HG02623 (cell line): ENCODE measurements around the gene RCSD1.
"Not testable (repeated sequence)": the region's sequence is repeated elsewhere in the genome, so short reads cannot be mapped to it uniquely, and the experiment has no call there.

Experiments used
- ATAC-seq: cut with Tn5 transposase; IDR thresholded peaks from one replicate; pipeline ENCODE4 v1.9.1; 2021; ENCODE audit warnings: moderate library complexity; ENCODE audit not compliant: unreplicated experiment

RCSD1 gene

GRCh38 chr1:167629681-167630567 is at the start of gene RCSD1:
Gene RCSD1, plus strand, starts transcription at chr1:167630232. Its CDS starts 192 bp downstream, at chr1:167630424.
- no peak for ATAC-seq

GRCh38 chr1:167582064-167582463 is 48.0 kb upstream of the RCSD1 start:
- no peak for ATAC-seq

- no peak for ATAC-seq
These were observed 47.3 kb upstream of the RCSD1 start for GRCh38 chr1:167582722-167583121.

- no peak for ATAC-seq
These were observed 45.5 kb upstream of the RCSD1 start for GRCh38 chr1:167584581-167584980.

- ATAC-seq, result no peak
These were observed 42.7 kb upstream of the RCSD1 start for GRCh38 chr1:167587342-167587741.

GRCh38 chr1:167587872-167588271 is 42.2 kb upstream of the RCSD1 start:
- no peak for ATAC-seq

GRCh38 chr1:167588361-167588760 is 41.7 kb upstream of the RCSD1 start:
- ATAC-seq, result no peak

GRCh38 chr1:167592475-167592874 is 37.6 kb upstream of the RCSD1 start:
- ATAC-seq, result no peak

- ATAC-seq, result no peak
These were observed 36.2 kb upstream of the RCSD1 start for GRCh38 chr1:167593860-167594259.

- no peak for ATAC-seq
These were observed 35.2 kb upstream of the RCSD1 start for GRCh38 chr1:167594822-167595221.

GRCh38 chr1:167599957-167600581 is 30.0 kb upstream of the RCSD1 start:
- peak; percentile 84 for ATAC-seq

GRCh38 chr1:167601442-167602383 is 28.3 kb upstream of the RCSD1 start:
- no peak for ATAC-seq

- no peak for ATAC-seq
These were observed 27.2 kb upstream of the RCSD1 start for GRCh38 chr1:167602840-167603239.

- no peak for ATAC-seq
These were observed 24.5 kb upstream of the RCSD1 start for GRCh38 chr1:167605576-167605975.

- ATAC-seq, result no peak
These were observed 18.0 kb upstream of the RCSD1 start for GRCh38 chr1:167611983-167612382.

GRCh38 chr1:167612587-167613385 is 17.2 kb upstream of the RCSD1 start:
- ATAC-seq, result no peak

- not testable (repeated sequence) for ATAC-seq
These were observed 16.0 kb upstream of the RCSD1 start for GRCh38 chr1:167613984-167614383.

GRCh38 chr1:167614851-167615250 is 15.2 kb upstream of the RCSD1 start:
- no peak for ATAC-seq

GRCh38 chr1:167616521-167616920 is 13.5 kb upstream of the RCSD1 start:
- no peak for ATAC-seq
